Skeletal muscle tissue (tissue), 4 donors: ENCODE data around the gene CKAP5. TPM values are rescaled to one million over a fixed set of nuclear protein-coding genes. Genes with fewer than 3 reads are reported as not detected.
"Not testable (repeated sequence)": the region's sequence is repeated elsewhere in the genome, so short reads cannot be mapped to it uniquely, and the experiment has no call there.

ENCODE experiments used
- H3K27ac ChIP-seq: one replicate; pipeline ENCODE4 v1.7.0; 2013; ENCODE audit warnings: mild to moderate bottlenecking, low read depth, low read length, inconsistent platforms
- H3K27me3 ChIP-seq, 3 donors: one replicate each; pipeline ENCODE4 v1.7.0; 2013; ENCODE audit warnings: low read length in 3 of 3; ENCODE audit not compliant: control insufficient read depth in 3 of 3, insufficient read depth in 3 of 3
- H3K36me3 ChIP-seq, 3 donors: one replicate each; pipeline ENCODE4 v1.7.0; 2013; ENCODE audit warnings: low read length in 3 of 3; ENCODE audit not compliant: control insufficient read depth in 3 of 3, insufficient read depth in 3 of 3
- H3K4me1 ChIP-seq, 3 donors: one replicate each; pipeline ENCODE4 v1.7.0; 2013; ENCODE audit warnings: low read length in 3 of 3, mild to moderate bottlenecking in 3 of 3; ENCODE audit not compliant: control insufficient read depth in 3 of 3, insufficient read depth in 3 of 3
- H3K4me3 ChIP-seq, 3 donors: one replicate each; pipeline ENCODE4 v1.7.0; 2013; ENCODE audit warnings: low read length in 3 of 3
- H3K9ac ChIP-seq, 3 donors: one replicate each; pipeline ENCODE4 v1.7.0; 2013; ENCODE audit warnings: low read length in 3 of 3, mild to moderate bottlenecking in 3 of 3, moderate library complexity in 2 of 3, low read depth in 1 of 3
- H3K9me3 ChIP-seq, 3 donors: one replicate each; pipeline ENCODE4 v1.7.0; 2013; ENCODE audit warnings: low read length in 3 of 3; ENCODE audit not compliant: control insufficient read depth in 3 of 3
- total RNA-seq: library from RNA; depleted of rRNA; stranded (reverse); fragments of >200 nt; gene quantifications from one replicate; pipeline ENCODE4 v1.2.3, GENCODE V29; 2014
- donor health status: Osteomylitis.

Gene CKAP5
- total RNA-seq, 1 donor from 2014 or later = 58.5 TPM

GRCh38 chr11:46723359-46723680 is 122.8 kb downstream of the CKAP5 start:
- H3K9ac ChIP-seq = no peak overlapping the region
- H3K9me3 ChIP-seq = no peaks in the 10 kb centered on the region
- no peak overlapping the region for H3K4me3 ChIP-seq
- no peak overlapping the region for H3K27ac ChIP-seq
- no peaks in the 10 kb centered on the region for H3K4me1 ChIP-seq
- no peaks in the 10 kb centered on the region for H3K36me3 ChIP-seq
- no peaks in the 10 kb centered on the region for H3K27me3 ChIP-seq

DNA sequence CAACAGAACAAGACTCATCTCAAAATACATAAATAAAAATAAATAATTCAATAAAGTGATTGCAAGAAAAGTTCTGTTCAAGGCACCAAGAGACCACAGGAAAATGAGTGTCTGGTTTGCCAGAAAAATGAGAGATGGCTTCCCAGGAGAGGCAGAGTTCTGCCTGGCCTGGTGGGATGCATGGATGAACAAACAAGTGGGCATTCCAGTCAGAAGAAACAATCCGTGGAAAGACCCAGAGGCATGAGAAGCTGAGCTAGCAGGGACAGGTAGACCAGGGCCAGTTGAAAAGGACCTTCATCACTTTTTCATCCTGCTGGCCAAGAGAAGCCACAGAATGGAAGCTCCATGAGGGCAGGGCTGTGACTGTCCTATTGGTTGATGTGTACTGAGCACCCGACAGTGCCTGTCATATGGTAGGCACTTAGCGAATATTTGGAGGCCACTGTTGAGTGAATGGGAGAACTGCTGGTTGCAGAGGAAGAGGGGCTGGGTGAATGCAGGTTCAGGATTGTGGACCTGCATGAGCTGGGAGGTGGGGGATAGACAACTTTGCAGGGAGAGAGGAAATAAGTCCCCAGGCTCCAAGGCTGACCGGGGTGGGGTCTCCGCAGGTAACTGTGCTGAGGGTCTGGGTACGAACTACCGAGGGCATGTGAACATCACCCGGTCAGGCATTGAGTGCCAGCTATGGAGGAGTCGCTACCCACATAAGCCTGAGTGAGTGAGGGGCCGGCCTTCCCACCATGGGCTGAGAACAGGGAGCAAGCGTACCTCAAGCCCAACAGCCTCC is 123.3 kb downstream of the CKAP5 start:
- Histone ChIP-seq H3K27ac (no peak overlapping the region), H3K9ac (no peak overlapping the region), H3K27me3 (no peaks in the 10 kb centered on the region), H3K4me1 (no peaks in the 10 kb centered on the region), H3K9me3 (no peaks in the 10 kb centered on the region), H3K36me3 (no peaks in the 10 kb centered on the region), H3K4me3 (no peak overlapping the region)

DNA sequence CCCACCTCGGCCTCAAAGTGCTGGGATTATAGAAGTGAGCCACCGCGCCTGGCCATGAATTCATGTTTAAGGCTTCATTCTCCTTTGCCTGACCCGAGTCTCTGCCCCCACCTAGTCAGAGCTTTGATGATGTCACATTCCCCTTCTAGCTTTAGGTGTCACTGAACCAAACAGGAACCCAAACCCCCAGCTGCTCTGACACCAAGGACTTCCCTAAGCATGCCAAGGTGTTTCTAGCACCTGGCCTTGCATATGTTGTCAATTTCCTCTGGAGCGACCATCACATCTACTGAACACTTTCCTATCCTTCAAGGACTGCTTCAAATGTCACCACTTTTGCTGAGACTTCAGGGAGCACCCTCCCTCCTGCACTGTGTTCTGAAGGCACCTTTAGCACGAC is 124.8 kb downstream of the CKAP5 start:
- Histone ChIP-seq H3K4me3 (no peak overlapping the region), H3K36me3 (no peaks in the 10 kb centered on the region), H3K27me3 (no peaks in the 10 kb centered on the region)

DNA sequence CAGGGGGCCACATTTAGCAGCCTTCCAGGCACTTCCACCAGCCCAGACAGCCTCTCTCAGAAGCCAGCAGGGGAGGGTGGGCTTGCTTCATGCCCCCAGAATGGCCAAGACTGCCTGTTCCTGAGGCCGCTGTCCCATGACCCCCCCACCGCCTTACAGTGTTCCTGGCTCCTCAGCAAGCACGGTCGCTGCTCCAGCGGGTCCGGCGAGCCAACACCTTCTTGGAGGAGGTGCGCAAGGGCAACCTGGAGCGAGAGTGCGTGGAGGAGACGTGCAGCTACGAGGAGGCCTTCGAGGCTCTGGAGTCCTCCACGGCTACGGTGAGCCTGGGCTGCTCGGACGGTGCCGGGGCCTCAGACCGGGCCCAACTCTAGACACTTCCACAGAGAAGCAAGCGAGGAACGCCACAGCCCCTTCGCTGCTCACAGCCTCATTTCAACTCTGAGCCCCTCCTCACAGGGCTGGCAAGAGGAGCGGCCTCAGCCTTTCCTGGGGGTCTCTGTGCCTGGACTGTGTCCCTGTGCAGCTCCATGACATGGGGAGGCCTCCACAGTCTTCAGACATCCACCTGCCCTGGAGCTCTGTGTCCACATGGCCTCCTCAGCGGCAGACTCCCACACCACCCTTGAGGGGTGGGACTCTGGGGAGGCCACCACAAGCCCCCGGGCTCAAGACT is 126.4 kb downstream of the CKAP5 start:
- Histone ChIP-seq H3K27me3 (no peaks in the 10 kb centered on the region), H3K9ac (no peak overlapping the region), H3K4me1 (peaks cover 0 to 3% (median 3%) of the 10 kb centered on the region in 3 donors), H3K9me3 (no peaks in the 10 kb centered on the region), H3K4me3 (no peak overlapping the region), H3K36me3 (no peaks in the 10 kb centered on the region), H3K27ac (no peak overlapping the region)

More for the DNA sequence above, 124.8 kb downstream of the CKAP5 start:
- H3K27ac ChIP-seq = no peak overlapping the region
- no peak overlapping the region for H3K9ac ChIP-seq
- no peaks in the 10 kb centered on the region for H3K4me1 ChIP-seq
- no peaks in the 10 kb centered on the region for H3K9me3 ChIP-seq

GRCh38 chr11:46719048-46719542 is 127.0 kb downstream of the CKAP5 start, which contains the start of gene F2:
Gene F2, plus strand, starts transcription at chr11:46719213. Its CDS starts 23 bp downstream, at chr11:46719236.
- Histone ChIP-seq H3K4me3 (no peak within 1 kb of the TSS), H3K4me1 (peaks cover 0 to 5% (median 5%) of the 10 kb centered on the region in 3 donors), H3K27ac (no peak within 1 kb of the TSS), H3K9ac (no peak within 1 kb of the TSS), H3K27me3 (no peaks in the 10 kb centered on the region), H3K36me3 (no peaks in the 10 kb centered on the region), H3K9me3 (no peaks in the 10 kb centered on the region)

- no peaks in the 10 kb centered on the region for H3K9me3 ChIP-seq
- H3K27ac ChIP-seq = no peak overlapping the region
- H3K36me3 ChIP-seq = no peaks in the 10 kb centered on the region
- no peaks in the 10 kb centered on the region for H3K27me3 ChIP-seq
- H3K4me3 ChIP-seq = no peak overlapping the region
- peaks cover 0 to 8% (median 8%) of the 10 kb centered on the region in 3 donors for H3K4me1 ChIP-seq
- H3K9ac ChIP-seq = no peak overlapping the region
These were observed 127.7 kb downstream of the CKAP5 start for GRCh38 chr11:46718155-46719019.

- not testable (repeated sequence) for H3K4me3 ChIP-seq, H3K9me3 ChIP-seq, H3K27ac ChIP-seq, H3K36me3 ChIP-seq, H3K27me3 ChIP-seq, H3K9ac ChIP-seq, H3K4me1 ChIP-seq
These were observed 128.3 kb downstream of the CKAP5 start for GRCh38 chr11:46717825-46718154.

- Histone ChIP-seq H3K27ac (peak overlapping the region; percentile 98), H3K27me3 (no peaks in the 10 kb centered on the region), H3K9me3 (no peaks in the 10 kb centered on the region), H3K36me3 (no peaks in the 10 kb centered on the region), H3K4me3 (no peak overlapping the region), H3K4me1 (peaks cover 13 to 23% (median 23%) of the 10 kb centered on the region in 3 donors), H3K9ac (no peak overlapping the region)
These were observed 133.1 kb downstream of the CKAP5 start for GRCh38 chr11:46712874-46713576.

GRCh38 chr11:46711303-46711702 is 134.8 kb downstream of the CKAP5 start:
- H3K4me3 ChIP-seq = peak overlapping the region in 1 of 3 donors; percentile 43
- peak overlapping the region; percentile 98 for H3K27ac ChIP-seq
- no peaks in the 10 kb centered on the region for H3K27me3 ChIP-seq
- peaks cover 13 to 23% (median 23%) of the 10 kb centered on the region in 3 donors for H3K4me1 ChIP-seq
- H3K9ac ChIP-seq = peak overlapping the region; percentile 69 to 79 (median 71)
- H3K36me3 ChIP-seq = peaks cover 10% of the 10 kb centered on the region in 3 donors
- no peaks in the 10 kb centered on the region for H3K9me3 ChIP-seq
